Renal cortical epithelial cell (primary cell): Measurements from ENCODE around the gene METTL22. TPM values are rescaled to one million over a fixed set of nuclear protein-coding genes. Genes with fewer than 3 reads are reported as not detected.

Experiments used
- DNase-seq: peaks from one replicate; pipeline ENCODE4 v3.0.0-alpha.2; 2011; ENCODE audit warnings: low read depth
- total RNA-seq: library from RNA; depleted of rRNA; stranded (reverse); fragments of >200 nt; gene quantifications from 2 replicates; pipeline ENCODE4 v1.2.3, GENCODE V29; 2014

METTL22 gene
- total RNA-seq, 1 donor from 2014 or later = 17.0 TPM

- no peak for DNase-seq
Observed at GRCh38 chr16:8594149-8594666, 27.3 kb upstream of the METTL22 start.

GRCh38 chr16:8595783-8596182 lies 25.7 kb upstream of the METTL22 start:
- DNase-seq = no peak

GRCh38 chr16:8596581-8596980 lies 24.9 kb upstream of the METTL22 start:
- no peak for DNase-seq

GRCh38 chr16:8600144-8600775 lies 21.2 kb upstream of the METTL22 start:
- DNase-seq = no peak

GRCh38 chr16:8605554-8605953 lies 15.9 kb upstream of the METTL22 start:
- no peak for DNase-seq

GRCh38 chr16:8607214-8607613 lies 14.3 kb upstream of the METTL22 start:
- DNase-seq = no peak

GRCh38 chr16:8611122-8611521 lies 10.4 kb upstream of the METTL22 start:
- no peak for DNase-seq

GRCh38 chr16:8611886-8612600 lies 9.5 kb upstream of the METTL22 start:
- DNase-seq = peak; percentile 11

GRCh38 chr16:8614435-8615029 lies 7.0 kb upstream of the METTL22 start:
- peak; percentile 10 for DNase-seq

- DNase-seq = no peak
Observed at GRCh38 chr16:8619671-8620370, 1.7 kb upstream of the METTL22 start.

GRCh38 chr16:8620535-8620934 lies 963 bp upstream of the METTL22 start:
- no peak for DNase-seq

- DNase-seq = peak; percentile 1
Observed at GRCh38 chr16:8621222-8621571, 301 bp upstream of the METTL22 start.

- no peak for DNase-seq
Observed at GRCh38 chr16:8622315-8622656, 788 bp downstream of the METTL22 start.

- DNase-seq = peak; percentile 32
Observed at GRCh38 chr16:8623634-8624033, 2.1 kb downstream of the METTL22 start.

- no peak for DNase-seq
Observed at GRCh38 chr16:8625491-8626087, 4.1 kb downstream of the METTL22 start.

GRCh38 chr16:8626946-8627345 lies 5.4 kb downstream of the METTL22 start:
- DNase-seq = no peak

GRCh38 chr16:8627456-8627855 lies 6.0 kb downstream of the METTL22 start:
- DNase-seq = no peak

- no peak for DNase-seq
Observed at GRCh38 chr16:8628981-8629725, 7.7 kb downstream of the METTL22 start.

GRCh38 chr16:8630255-8630953 lies 8.9 kb downstream of the METTL22 start:
- no peak for DNase-seq

- DNase-seq = no peak
Observed at GRCh38 chr16:8631373-8631772, 9.9 kb downstream of the METTL22 start.
